ENCODE measurements around the gene SF1.

The SF1 gene

DNA sequence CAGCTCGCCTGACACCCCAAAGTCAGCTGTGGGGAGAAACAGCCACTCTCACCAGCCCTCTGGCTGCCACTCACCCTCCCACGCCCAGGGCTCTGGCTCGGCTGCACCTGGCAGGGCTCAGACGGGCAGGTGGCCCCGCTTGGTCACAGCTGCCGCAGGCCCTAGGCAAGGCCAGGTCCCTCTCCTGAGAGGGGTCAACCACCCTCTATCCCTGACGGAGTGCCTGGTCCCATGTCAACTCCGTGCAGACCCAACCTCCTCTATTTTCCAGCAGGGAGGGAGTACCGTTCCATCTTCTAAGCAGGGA, 22.8 kb upstream of the SF1 start:
- DNase-seq, result no peak

DNA sequence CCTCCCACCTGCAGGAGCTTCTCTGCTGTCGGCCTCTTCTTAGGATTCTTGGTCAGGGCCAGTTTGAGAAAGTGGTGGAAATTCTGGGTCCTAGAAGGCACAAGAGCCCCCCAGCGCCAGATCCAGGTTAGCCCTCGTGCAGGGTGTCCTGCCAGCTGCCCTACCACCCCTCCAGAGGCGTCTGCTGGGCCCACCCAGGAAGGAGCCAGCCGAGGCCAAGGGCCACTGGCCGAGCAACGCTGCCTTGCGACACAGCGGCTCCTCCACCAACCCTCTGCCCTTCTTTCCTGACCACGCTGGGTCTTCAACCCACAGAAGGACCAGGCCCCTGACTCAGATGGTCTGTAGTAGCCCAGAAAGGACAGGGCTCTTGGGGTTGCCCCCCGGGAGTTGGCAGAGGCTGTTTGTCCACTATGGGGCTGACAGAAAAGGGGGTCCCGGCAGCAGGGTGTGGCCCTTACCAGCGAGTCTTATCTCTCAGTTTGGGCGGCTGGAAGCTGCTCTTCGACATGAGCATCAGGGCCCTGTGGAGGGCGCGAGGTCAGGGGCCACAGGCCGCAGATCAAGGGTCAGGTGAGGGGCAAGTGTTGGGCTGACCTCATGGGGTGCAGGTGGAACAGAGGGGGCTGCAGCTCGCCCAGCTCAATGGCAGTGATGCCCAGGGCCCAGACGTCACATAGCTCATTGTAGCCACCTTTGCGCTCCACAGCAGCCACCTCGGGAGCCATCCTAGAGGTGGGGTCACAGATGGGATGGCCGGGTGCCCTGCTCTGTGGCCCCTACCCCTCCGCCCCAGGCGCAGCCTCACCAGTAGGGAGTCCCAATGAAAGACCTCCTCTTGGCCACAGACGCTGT, 22.2 kb upstream of the SF1 start:
- DNase-seq, result no peak

- DNase-seq, result no peak
Observed at GRCh38 chr11:64799623-64800302, 21.4 kb upstream of the SF1 start.

- DNase-seq, result no peak
Observed at GRCh38 chr11:64799256-64799622, 20.9 kb upstream of the SF1 start.

GRCh38 chr11:64796757-64797541, 18.6 kb upstream of the SF1 start:
- no peak for DNase-seq

DNA sequence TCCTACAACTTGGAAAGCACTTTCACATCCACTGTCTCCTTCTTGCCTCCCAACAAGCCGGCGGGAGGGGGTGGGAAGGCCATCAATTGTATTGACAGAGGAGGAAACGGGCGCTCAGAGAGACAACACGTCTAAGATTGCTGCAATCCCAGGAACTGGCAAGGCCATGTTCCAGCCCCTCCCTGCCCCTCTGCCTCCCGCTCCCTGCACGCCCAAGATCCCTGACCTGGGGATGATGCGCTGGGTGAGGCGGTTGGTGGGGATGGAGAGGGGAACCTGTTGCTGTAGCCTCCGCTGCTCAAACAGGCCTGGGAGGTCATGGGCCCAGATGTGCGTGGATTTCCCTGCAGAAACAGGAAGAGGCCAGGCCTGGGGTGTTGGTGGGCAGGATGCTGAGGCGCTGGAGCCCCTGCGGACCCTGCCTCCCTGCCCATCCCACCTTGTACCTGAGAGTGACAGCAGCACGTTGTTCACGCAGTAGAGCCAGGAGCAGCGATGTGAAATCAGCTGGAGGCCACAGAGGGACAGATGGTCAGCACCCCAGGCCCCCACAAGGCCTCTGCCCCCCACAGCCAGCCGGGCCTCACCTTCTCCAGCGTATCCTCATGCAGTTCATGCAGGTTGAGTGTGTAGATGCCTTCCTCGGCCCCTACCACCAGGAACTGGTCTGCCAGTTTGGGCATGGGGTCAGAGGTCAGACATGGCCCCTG, 17.9 kb upstream of the SF1 start:
- no peak for DNase-seq

GRCh38 chr11:64794526-64794925, 16.2 kb upstream of the SF1 start:
- DNase-seq, result no peak

DNA sequence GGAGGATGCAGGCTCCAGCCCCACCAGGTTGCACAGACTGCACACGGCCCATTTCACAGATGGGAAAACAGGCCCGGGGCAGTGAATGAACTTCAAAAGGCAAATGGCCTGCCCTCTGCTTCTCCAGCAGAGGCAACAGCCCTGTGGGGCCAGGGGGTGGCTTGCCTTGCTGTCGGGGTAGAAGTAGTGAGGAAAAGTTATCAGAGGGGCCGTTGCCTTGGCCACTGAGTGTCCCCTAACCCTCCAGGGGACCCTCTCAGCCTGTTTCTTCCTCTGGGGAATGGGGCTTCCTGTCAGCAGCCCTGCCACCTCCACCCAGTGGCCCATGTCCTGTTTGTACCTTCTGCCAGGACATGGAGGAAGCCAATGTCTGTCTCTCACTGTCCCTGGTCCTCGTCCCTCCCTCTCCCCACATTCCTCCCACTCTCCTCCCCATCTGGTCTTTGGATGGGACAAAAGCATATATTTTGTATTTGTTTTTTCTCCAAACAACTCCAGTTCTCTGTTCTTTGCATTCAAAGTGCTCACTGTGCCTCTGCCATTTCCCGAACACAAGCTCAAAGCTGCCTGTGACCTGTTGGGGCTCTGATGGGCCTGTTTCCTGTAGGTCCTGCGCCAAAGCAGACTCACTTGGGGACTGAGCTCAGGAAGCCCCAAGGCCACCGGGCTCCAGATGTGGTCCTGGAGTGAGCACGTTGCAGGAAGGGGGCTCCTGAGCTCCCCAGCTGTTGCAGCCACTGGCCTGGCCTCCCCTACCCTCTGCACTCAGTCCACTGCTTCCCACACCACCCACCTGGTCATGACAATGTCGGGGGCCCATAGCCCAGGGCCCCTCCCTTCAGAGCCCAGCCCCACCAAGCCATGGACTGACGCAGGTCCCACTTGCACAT, 15.2 kb upstream of the SF1 start:
- DNase-seq, result no peak

DNA sequence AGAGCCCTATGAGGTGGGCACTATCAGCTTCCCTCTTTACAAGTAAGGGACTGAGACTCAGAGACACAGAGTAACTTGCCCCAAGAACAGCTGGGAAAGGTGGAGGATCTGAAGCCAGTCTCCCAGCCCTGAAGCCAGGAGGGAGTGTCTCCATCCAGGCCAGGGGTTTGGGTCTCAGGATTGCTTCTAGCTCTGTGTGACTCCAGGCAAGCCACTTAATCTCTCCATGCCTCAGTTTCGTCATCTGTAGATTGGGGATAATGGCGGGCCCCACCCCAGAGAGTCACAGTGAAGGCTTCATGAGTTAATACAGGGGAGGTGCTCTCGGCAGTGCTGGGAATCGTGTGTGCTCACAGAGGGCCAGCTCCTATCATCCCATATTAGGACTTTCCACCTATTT, 14.1 kb upstream of the SF1 start:
- no peak for DNase-seq

GRCh38 chr11:64791781-64792291, 13.5 kb upstream of the SF1 start:
- DNase-seq, result no peak

DNA sequence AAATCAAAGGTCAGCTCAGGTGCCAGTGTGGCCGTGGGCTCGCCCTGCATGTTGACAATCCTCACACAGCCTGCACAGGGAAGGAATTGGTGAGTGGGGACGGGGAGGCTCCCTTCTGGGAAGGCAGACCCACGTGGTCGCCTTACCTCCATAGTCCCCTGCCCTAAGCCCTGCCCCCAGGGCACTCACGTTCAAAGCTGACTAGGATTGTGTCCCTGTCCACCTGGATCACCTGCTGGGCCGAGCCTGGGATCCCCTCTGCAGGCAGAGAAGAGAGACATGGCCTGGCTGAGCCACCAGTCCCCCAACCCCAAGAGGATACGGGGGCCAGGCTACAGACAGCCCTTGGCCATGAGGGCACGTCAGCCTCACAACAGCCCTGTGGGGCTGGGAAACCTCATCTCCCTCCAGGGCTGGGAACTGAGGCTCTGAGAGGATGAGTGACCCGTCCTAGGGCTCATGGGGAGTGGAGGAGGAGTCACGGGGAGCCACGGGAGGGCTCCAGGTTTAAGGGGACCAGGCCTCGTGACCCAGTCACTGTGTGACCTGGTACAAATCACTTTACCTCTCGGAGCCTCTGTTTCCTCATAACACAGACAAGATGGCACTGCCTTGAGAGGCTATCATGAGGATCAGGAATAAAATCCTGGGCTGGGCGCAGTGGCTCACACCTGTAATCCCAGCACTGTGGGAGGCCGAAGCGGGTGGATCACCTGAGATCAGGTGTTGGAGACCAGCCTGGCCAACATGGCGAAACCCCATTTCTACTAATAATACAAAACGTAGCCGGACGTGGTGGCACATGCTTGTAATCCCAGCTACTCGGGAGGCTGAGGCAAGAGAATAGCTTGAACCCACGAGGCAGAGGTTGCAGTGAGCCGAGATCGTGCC, 12.1 kb upstream of the SF1 start:
- DNase-seq, result no peak

GRCh38 chr11:64789331-64790204, 11.2 kb upstream of the SF1 start:
- DNase-seq, result no peak

DNA sequence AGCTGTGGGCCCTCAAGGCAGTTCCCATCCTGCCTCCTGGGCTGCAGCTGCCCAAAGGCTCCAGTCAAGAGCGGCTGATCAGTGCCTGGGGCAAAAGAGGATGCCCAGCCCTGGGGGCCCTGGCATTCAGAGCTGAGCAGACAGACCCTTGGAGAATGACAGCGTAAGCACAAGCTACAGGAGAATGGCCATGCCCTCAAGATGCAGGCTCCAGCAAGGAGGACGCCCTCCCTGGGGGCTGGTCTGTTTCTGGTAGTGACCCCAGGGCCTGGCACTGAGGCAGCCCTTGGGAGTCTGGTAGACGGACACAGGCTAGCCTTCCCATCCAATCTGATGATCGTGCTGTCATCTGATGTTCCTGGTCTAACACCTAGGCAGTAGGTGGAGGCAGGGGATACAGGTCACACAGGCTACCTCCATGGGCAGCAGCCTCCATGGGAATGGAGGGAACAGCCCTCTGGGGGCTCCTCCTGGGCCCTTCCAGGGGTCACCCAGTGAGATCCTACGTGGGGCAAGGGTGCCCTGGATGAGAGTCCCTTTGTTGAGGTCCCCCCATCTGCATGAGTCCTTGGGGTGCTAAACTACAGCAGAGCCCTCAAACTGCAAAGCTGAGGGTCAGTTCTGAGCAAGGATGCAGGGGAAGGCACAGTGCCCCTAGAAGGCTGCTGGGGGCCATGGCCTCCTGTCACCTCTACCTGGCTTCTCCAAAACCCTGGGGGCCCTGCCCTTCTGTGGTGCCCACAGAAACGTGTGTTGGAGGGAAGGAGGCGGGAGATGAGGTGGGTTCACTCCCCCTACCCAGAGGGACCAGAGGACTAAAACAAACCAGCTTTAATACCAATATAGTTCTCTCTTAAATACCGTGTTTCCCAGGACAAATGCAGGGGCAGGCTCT, 10.2 kb upstream of the SF1 start:
- DNase-seq, result no peak

DNA sequence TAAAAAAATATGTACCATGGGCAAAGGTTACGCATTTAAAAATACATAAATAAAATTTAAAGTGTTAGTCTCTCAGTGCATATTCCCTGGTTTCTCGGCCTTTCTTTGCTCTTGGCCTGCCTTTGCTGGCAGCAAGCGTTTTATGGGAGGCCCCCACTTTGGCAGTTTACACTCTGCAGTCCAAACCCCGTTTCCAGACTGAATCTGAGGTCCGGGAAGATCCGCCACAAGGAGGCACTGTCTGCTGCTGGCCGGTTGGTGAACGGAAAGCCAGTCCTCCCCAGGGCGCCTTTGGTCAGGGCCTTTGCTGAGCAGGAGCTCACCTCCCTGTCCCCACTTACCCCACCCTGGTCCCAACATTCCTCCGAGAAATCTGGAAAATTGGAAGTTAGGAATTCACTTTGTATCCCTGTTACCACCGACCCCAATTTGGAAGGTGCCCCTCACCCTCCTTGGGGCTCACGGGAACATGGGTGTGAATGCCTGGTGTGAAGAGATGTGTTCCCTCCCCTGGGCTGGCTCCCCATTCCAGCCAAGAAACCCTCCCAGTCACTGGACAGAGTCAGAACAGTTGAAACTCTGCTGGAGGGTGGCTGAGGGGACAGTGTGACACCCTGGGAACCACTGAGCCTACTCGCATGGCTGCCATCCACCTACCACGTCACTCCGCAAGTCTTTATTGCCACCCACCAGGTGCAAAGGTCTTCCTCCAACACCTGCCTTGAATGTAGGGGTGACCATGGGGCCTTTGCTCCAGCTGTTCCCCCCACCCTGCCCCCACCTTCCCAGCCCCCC, 9.4 kb upstream of the SF1 start:
- DNase-seq, result peak; percentile 23

- DNase-seq, result no peak
Observed at GRCh38 chr11:64786308-64786707, 8.0 kb upstream of the SF1 start.

- DNase-seq, result no peak
Observed at GRCh38 chr11:64784813-64785581, 6.7 kb upstream of the SF1 start.

DNA sequence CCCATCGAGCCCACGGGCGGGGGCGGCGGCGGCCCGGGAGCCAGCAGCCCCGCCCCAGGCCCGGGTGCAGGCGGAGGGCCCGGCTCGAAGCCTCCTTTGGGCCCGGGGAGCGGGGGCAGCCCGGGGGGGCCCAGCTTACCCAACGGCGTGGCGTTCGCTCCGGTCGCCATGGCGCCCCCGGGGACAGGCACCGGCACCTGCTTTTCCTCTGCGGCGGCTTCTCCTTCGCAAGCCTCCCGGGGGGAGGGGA, 194 bp downstream of the SF1 start:
- no peak for DNase-seq

Measured in NCI-H226 (cell line).